ENCODE results near the gene IGLL5.
A peak's percentile ranks its signal among the peaks of the same experiment; 100 is the strongest.

IGLL5 gene

DNA sequence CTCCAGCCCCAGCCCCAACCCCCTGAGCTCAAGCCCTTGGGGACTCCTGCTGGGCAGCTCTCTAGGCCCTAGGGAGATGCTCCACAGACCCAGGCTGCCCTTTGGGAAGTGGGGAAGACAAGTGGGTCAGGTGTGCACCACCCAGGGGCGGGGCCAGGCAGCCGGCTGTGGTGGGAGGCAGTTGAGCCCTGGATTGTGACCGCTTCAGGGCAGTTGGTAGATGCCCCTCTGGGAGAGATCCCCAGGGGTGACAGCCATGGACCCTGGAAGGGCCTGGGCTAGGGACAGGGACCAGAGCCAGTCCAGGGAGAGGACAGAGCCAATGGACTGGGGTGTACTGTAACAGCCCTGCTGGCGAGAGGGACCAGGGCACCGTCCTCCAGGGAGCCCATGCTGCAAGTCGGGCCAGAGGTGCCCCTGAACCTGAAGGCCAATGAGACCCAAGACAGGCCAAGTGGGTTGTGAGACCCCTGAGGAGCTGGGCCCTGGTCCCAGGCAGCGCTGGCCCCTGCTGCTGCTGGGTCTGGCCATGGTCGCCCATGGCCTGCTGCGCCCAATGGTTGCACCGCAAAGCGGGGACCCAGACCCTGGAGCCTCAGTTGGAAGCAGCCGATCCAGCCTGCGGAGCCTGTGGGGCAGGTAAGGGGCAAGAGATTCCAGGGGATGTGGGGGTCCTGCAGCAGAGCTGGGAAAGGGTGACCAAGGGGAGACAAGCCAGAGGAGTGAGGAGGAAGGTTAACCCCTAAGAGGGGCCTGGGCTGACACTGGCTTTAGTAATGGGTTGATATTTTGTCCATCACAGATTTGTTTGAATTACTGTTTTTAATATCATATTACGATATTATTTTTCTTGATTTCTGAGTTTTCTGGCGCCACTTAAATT, at the start of gene IGLL5:
IGLL5 (plus strand) TSS at position 196 of the 883 bp plus-strand sequence; CDS start at position 434, 238 bp downstream.
- no peak for DNase-seq

DNA sequence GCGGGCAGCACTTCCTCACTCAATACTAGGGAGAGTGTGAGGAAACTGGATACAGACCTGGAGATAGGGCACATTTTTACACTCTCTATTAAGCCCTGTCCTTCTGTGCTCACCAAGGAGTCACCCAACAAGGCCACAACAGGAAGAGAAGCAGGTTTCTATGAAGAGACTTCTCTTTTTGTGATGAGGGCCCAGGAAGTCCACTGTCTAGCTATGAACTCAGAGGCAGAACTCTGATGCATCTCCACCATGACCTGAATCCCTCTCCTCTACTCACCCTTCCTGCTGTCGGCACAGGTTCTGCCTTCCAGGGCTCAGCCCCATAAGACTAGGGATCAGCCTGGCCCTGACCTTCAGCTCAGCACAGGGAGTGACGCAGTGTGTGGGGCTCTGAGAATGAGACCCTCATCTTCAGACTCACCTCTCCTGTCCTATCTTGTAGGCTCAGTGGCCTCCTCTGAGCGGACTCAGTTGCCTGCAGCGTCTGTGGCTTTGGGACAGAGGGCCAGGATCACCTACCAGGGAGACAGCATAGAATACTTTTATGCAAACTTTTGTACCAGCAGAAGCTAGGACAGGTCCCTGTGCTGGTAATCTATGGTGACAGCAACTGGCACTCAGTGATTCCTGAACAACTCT, 49.3 kb upstream of the IGLL5 start:
- DNase-seq = no peak

DNA sequence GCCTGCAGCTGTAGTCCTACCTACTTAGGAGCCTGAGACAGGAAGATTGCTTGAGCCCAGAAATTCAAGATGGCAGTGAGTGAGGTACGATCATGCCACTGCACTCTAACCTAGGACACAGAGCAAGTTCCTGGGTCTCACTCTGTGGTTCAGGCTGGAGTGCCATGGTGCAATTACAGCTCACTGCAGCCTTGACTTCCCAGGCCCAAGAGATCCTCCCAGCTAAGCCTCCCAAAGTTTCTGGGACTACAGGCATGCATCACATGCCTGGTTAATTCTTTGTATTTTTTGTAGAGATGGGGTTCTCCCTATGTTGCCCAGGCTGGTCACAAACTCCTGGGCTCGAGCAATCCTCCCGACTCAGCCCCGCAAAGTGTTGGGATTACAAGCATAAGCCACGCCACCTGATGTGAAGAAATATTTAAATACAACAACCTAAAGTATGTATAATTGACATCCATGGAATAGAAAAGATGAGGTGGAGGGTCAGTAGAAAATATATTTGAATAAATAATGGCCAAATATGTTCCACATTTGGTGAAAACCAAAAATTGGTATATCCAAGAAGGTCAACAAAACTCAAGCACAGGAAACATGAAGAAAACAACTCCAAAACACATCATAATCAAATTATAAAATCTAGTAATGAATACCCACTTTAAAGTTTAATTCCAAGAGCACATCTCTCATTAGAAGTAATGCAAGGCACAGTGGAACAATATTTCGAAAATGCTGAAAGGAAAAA, 47.9 kb upstream of the IGLL5 start:
- no peak for DNase-seq

DNA sequence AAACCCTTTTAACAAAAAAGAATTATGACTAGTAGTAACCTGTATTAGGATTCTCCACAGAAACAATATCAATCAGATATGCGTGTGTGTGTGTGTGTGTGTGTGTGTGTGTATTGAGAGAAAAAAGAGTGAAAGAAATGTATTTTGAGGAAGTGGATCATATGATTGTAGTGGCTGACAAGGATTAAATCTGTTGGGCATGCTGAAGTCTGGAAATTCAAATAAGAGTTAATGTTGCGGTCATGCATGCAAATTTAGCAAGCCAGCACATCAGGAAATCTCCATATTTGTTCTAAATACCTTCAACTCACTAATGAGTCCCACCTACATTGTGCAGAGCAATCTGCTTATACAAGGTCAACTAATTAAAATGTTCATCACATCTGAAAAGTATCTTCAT, 46.8 kb upstream of the IGLL5 start:
- DNase-seq = no peak

DNA sequence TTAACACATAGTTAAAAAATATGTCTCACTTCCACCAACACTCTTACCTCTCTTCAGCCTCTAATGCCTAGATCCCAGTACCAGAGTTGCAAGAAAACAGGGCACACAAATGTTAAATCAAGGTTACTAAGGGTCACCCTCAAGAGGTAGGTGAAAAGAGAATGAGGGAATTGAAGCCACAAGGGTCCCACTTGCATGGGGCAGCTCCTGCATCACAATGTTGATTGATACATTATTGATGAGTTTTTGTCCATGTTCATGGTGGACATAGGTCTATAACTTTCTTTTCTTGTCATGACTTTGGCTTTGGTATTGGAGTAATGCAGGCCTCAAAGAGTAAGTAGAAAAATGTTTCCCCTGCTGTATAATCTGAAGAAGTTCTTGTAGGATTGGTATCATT, 46.0 kb upstream of the IGLL5 start:
- DNase-seq = no peak

DNA sequence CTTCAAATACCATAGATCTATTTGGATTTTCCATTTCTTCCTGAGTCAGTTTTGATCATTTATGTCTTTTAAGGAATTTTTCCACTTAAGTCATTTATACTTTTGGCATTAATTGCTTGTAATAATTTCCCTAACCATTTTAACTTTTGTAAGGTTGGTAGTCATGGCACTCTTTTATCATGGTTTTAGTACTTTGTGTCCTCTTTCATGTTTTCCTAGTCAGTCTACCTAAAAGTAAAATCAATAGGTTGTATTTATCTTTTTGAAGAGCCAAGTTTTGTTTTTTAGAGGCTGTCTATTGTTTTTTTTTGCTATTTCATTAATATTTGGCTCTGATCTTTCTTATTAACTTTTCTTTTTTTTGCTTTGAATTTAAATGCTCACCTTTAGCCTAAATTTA, 45.5 kb upstream of the IGLL5 start:
- DNase-seq = no peak

DNA sequence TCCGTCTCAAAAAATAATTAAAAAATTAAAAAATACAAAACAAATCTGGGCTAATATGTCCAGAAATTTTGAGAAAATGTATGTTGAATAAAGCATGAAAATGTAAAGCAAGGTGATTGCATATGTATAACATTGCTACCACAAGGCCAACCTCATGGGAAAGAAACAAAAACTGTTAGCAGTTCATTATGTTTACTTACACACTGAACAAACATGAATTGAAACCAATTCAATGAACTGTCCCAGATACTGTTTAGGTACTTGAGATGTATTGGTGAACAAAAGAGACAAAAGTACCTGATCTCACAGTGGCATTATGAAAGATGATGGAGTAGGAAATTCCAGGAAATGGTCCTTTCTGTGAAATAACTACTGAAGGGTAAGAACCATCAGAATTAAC, 43.8 kb upstream of the IGLL5 start:
- DNase-seq = peak; percentile 32

DNA sequence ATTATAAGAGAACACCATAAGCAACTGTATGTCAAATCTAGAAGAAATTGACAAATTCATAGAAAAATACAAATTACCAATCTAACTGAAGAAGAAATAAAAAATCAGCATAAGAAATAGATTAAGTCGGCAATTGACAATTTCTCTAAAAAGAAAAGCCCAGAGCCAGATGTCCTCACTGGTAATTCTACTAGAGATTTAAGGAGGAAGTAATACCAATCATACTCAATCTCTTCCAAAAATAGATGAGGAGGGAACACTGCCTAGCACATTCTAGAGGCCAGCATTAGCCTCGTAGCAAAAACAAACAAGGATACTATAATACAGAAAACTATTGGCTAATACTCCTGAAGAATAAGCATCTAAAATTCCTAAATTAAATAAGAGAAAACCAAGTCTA, 40.4 kb upstream of the IGLL5 start:
- no peak for DNase-seq

DNA sequence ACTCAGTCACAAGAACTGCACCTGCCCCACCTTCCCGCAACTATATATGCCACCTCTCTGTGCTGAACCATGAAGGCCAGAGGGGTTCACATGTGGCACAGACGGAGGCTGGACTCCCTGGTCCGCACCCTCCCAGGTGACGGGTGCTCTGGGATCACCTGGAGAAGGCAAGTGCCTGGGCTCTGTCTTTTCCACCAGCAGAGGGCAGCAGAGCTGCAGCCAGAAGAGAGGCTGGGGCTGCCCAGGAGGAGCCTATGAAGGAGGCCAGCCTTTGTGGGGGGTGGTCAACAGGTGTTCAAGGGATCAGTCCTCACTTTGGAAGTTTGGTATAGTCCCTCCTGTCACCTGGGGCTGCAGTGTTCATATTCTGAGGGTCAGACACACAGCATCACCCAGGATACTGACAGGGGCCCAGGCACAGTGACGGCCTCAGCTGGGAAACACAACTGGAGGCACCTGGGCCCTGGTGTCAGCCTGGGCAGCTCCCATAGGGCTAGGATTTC, 39.2 kb upstream of the IGLL5 start:
- no peak for DNase-seq

DNA sequence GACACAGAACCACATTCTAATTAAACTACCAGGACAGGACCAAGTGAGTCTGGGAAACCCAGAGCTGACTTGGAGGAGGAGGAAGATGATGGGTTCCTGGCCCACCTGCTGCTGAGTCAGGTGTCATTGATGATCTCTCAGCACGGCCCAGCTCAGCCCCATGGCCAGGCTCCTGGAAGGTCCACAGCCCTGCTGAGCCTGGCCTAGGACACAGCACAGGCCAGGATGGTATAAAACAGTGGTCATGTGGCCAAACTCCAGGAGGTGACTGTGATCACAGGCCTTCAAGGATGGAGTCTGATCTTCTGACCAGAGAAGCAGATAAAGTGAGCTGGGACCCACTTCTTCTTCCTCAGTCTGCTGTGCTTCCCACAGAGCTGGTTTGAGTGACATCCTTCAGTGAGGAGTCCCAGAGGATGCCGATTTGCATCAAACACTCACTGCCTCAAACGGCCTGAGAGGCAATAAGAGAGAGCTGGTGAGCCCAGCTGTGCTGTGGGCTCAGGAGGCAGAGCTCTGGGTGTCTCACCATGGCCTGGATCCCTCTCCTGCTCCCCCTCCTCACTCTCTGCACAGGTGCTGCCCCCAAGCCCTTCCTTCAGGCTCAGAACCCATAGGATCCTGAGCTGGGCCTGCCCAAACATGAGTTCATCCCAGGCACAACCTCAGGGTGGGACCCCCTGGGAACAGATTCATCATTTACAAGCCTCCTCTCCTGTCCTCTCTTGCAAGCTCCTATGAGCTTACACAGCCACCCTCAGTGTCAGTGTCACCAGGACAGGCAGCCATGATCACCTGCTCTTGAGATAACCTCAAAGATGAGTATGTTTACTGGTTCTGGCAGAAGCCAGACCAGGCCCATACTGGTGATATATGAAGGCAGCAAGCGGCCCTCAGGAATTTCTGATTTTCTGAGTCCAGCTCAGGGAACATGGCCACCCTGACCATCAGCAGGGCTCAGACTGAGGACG, 37.7 kb upstream of the IGLL5 start:
- DNase-seq = no peak

DNA sequence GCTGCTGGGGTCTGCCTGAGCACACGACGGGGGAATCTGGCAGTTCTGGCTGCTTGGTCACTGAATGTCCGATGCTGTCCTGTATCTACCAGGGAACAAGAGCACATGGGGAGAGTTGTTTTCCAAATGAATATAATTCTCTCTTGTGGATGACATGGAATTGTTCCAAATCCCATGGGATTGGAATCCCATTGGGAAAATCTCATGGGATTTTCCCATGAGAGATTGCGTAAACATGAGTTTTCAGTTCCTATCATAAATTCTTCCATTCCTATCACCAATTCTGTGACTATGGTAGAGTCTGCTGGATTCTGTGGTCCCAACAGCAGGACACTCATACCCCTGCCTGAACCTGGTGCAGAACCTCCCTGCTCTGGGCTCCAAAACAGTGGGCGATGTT, 35.6 kb upstream of the IGLL5 start:
- DNase-seq = no peak

DNA sequence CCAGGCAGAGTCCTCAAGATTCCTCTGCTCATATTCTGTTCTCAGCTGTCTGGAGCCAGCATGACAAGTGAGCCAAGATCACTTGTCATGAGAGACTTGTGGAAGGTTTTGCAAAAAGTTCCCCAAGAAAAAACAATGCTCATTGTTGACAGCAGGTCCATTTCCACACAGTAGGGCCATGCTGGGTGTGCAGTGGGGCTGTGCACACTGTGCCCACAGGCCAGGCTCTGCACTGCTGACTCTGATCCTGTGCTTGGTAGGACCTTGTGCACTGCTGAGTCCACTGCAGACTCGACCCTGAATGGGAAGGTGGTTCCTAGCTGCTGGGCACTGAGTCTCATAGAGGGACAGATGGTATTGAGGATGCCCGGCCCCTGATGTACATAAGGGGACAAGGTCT, 33.9 kb upstream of the IGLL5 start:
- DNase-seq = no peak

DNA sequence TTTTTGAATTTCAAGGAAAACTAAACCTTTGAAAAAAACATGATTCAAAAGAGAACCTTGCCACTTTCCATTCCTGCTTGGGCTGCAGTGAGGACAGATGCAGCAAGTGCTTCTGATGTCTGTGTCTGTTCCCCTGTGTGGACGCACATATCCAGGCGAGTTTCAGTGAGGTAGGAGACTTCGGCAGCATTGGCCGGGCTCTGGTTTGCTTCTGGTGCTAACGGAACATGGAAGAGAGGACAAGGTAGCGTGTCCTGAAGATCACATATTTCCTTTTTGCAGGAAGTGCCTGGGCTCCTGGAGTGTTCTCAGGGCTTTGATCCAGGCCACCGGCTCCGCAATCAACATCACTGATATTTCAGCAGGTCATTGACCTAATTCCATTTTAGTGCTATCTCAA, 33.1 kb upstream of the IGLL5 start:
- DNase-seq = no peak

DNA sequence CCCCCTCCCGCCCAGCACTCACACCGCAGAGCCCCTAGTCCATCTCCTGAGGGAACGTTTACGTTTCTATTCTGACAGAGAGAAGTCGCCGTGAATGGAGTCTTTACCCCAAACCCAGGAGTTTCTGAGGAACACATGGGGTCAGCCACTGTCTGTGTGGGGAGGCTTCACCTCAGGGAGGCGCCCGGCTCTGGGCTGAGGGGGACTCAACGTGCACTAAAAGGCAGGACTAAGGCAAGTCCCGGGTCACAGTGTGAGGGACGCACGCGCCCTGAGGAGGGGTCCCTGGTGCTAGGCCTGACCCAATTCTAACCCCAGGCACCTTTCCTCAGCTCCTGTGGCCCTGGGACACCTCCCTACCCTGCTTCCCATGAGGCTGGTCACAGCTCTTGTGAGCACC, 32.5 kb upstream of the IGLL5 start:
- DNase-seq = no peak

DNA sequence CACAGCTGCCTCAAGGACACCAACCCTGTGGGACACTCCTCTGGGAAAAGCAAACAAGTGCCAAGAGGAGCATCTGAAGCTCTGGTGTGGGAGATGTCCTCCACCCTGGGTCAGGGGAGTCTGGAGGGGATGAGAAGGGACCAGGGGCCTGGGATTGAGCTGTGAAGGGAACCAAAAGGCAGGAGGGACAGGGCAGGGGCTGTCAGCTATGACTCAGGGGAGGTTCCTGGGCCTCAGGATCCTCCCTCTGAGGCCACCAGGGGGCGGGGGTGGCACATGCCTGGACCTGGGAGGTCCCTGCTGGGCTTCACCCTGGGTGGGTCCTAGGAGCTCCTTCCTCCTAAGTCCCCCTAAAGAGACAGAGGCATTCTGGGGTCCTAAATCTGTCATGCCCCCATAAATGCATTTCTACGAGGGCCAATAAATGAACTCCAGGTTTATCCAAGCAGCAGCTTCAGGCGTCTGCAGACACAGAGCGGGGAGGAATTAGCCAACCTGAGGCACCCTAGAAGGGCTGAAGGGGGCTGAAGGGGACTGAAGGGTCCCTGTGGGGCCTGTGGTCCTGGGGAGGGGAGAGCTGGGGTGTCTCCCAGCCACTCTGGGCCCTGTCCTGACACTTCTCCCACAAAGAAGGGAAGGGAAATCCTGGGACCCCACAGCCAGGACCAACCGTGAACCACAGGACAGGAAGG, 31.9 kb upstream of the IGLL5 start:
- no peak for DNase-seq

DNA sequence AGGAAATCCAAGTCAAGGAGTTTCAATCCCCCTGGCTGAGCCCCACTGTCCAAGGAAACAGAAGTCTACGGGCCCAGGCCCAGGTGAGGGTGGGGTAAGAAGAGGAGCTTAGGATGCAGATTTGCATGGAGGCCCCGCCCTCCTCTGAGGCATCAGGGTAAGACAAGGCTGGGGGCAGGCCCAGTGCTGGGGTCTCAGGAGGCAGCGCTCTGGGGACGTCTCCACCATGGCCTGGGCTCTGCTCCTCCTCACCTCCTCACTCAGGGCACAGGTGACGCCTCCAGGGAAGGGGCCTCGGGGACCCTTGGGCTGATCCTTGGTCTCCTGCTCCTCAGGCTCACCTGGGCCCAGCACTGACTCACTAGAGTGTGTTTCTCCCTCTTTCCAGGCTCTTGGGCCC, 31.3 kb upstream of the IGLL5 start:
- DNase-seq = no peak

DNA sequence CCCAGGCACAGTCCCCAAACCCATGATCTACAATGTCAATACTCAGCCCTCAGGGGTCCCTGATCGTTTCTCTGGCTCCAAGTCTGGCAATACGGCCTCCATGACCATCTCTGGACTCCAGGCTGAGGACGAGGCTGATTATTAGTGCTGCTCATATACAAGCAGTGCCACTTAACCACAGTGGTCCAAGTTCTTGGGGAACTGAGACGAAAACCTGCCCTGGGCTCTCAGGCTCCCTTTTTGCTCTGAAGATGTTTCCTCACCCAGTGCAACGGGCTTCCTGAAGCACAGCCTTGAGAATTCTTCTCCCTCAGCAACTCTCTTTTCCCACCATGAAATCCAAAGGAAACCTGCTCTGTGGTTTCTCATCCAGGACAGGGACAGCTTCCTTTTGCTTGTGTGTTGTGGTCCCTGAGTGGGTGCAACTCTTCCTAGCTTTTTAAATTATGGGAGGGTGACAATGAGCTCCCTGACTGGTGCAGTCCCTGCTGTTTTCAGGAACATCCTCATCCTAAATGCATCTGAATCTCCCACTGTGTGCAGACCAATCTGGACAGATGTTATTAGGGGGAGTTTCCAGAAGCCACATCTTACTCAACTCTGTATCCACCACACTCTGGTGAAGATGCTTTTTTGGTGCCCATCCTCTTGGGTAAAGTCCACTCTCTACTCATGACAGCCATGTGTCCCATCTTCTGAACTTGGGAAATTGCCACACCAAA, 30.6 kb upstream of the IGLL5 start:
- no peak for DNase-seq

DNA sequence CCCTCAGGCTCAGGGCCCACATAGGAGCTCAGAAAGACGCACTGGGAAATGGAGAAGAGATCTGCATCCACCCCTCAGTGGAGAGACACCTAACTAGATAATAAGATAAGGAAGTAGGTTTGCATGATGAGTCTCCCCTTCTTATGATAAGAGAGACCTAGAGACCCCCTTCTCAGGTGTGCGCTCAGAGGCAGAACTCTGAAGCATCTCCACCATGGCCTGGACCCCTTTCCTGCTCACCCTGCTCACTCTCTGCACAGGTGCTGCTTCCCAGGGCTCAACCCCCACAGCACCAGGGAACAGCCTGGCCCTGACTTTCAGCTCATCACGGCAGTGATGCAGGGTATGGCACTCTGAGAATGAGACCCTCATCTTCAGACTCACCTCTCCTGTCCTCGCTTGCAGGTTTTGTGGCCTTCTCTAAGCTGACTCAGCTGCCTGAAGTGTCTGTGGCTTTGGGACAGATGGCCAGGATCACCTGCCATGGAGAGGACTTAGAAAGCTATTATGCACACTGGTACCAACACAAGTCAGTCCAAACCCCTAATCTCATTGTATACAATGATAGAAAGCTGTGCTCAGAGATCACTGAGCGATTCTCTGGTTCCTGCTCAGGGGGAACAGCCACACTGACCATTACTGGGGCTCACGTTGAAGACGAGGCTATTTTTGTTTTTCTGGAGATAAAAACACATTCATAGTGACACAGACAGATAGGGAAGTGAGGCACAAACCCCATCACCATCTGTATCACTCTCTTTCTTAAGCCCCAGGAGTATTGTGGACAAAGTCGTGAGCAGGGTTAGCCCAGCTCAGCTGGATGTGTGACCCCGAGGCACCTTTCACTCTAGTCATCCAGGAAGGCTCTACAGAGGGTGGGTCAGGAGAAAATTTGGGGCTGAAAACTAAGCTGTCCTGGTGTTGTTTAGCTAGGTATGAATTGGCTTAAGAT, 29.7 kb upstream of the IGLL5 start:
- DNase-seq = no peak

DNA sequence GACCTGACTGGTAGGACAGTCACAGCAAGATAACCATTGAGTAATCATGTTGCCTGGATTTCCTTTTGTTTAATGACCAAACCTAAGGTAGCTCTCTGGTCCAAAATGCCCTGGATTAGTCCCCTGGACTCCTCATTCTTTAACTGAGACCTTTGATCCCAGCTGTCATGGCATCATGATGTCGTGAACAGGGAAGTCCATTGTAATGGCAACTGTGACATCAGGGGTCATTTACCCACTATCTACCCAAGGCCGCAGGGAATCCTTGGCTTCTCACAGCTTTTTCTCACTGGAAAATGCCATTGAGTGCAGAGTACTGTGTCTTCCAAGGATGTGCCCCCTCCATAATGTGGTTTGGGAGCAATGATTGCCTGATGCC, 29.1 kb upstream of the IGLL5 start:
- no peak for DNase-seq

DNA sequence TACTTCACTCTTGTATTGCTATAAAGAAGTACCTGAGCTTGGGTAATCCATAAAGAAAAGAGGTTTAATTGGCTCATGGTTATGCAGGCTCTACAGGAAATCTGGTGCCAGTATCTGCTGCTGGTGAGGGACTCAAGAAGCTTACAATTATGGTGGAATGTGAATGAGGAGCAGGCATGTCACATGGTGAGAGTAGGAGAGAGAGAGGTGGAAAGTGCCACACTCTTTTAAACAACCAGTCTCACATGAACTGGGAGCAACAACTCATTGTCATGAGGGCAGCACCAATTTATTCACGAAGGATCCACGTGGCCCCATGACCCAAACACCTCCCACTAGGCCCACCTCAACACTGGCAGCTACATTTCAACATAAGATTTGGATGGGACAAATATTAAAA, 24.6 kb upstream of the IGLL5 start:
- no peak for DNase-seq

All from NCI-H748 treated with DMSO at 0.1 percent for 48 hours (cell line).